CD4-positive, alpha-beta T cell treated with Interleukin-4 for 1 hour (primary cell): ENCODE data around the gene TMEM30B.

ENCODE experiments used
- DNase-seq, 2 donors: peaks; one replicate each; pipeline ENCODE4 v3.0.0-alpha.2; 2020 to 2022

TMEM30B gene

GRCh38 chr14:61297581-61297980, 16.4 kb upstream of the TMEM30B start:
- DNase-seq, result no peak

- peak in 1 of 2 donors; percentile 76 for DNase-seq
Measured at GRCh38 chr14:61296719-61297502, 15.8 kb upstream of the TMEM30B start.

- DNase-seq, result no peak
Measured at GRCh38 chr14:61296151-61296550, 15.0 kb upstream of the TMEM30B start.

GRCh38 chr14:61290701-61291100, 9.6 kb upstream of the TMEM30B start:
- no peak for DNase-seq

- DNase-seq, result no peak
Measured at GRCh38 chr14:61288720-61289119, 7.6 kb upstream of the TMEM30B start.

GRCh38 chr14:61288228-61288627, 7.1 kb upstream of the TMEM30B start:
- no peak for DNase-seq

- no peak for DNase-seq
Measured at GRCh38 chr14:61287196-61287595, 6.1 kb upstream of the TMEM30B start.

- DNase-seq, result no peak
Measured at GRCh38 chr14:61285364-61285763, 4.2 kb upstream of the TMEM30B start.

GRCh38 chr14:61284001-61284400, 2.9 kb upstream of the TMEM30B start:
- no peak for DNase-seq

- no peak for DNase-seq
Measured at GRCh38 chr14:61282746-61283145, 1.6 kb upstream of the TMEM30B start.

GRCh38 chr14:61281948-61282275, 774 bp upstream of the TMEM30B start:
- DNase-seq, result no peak

- peak; percentile 72 to 80 for DNase-seq
Measured at GRCh38 chr14:61280526-61281185, 482 bp downstream of the TMEM30B start.

GRCh38 chr14:61280092-61280525, 1.0 kb downstream of the TMEM30B start:
- DNase-seq, result peak in 1 of 2 donors; percentile 25

- DNase-seq, result no peak
Measured at GRCh38 chr14:61279082-61279481, 2.1 kb downstream of the TMEM30B start.

- no peak for DNase-seq
Measured at GRCh38 chr14:61277784-61278183, 3.4 kb downstream of the TMEM30B start.

- DNase-seq, result no peak
Measured at GRCh38 chr14:61277232-61277631, 3.9 kb downstream of the TMEM30B start.

GRCh38 chr14:61271552-61271951, 9.6 kb downstream of the TMEM30B start:
- DNase-seq, result no peak

GRCh38 chr14:61270714-61271113, 10.4 kb downstream of the TMEM30B start:
- no peak for DNase-seq

- peak; percentile 78 to 83 for DNase-seq
Measured at GRCh38 chr14:61269321-61270083, 11.6 kb downstream of the TMEM30B start.

- no peak for DNase-seq
Measured at GRCh38 chr14:61268812-61269211, 12.3 kb downstream of the TMEM30B start.

GRCh38 chr14:61266891-61267740, 14.0 kb downstream of the TMEM30B start:
- DNase-seq, result no peak

- DNase-seq, result no peak
Measured at GRCh38 chr14:61266436-61266835, 14.7 kb downstream of the TMEM30B start.

- DNase-seq, result no peak
Measured at GRCh38 chr14:61264651-61265050, 16.5 kb downstream of the TMEM30B start.
